Pericardium fibroblast (primary cell): ENCODE measurements around the gene SELENOF. TPM values are rescaled to one million over a fixed set of nuclear protein-coding genes. Genes with fewer than 3 reads are reported as not detected.

Experiments
- total RNA-seq: library from RNA; depleted of rRNA; stranded (reverse); fragments of >200 nt; gene quantifications from 2 replicates; pipeline ENCODE4 v1.2.3, GENCODE V29; 2015

Gene SELENOF
- 197 and 239 TPM in 2 replicates for total RNA-seq

DNA sequence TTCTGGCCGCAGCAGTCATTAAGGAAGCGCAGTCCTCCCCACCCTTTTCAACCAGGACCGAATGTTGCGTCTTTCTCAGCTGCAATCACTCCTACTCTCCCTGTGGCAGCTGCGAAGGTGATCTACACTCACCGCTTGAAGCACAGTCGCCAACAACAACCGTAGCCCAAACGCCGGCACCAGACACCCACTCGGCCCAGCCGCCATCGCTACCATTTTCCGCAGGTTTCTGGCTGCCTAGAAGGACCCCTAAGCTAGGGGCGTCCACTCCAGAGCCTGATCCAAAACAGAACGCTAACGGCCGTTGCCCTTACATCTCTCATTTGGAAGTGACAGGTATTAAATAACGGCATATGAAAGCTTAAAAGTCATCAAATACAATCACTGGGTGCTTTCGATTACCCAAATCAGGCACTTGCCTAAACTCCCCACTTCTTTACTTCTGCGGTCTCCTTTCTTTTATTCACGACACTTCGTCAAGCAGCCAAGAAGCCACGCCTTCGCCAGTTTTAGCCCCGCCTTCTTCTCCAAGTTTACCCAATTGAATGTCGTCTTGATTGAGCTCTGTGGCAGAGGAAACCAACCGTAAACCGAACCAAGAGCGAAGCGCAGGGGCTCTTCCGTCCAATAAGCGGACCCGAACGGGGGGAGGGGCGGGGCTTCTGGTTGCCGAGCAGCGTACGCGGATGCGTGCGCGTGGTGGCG is at the start of gene SELENOF:
Gene SELENOF (minus strand): TSS at position 231 of the 705 bp plus-strand sequence. CDS start 15 bp downstream, at position 216.

DNA sequence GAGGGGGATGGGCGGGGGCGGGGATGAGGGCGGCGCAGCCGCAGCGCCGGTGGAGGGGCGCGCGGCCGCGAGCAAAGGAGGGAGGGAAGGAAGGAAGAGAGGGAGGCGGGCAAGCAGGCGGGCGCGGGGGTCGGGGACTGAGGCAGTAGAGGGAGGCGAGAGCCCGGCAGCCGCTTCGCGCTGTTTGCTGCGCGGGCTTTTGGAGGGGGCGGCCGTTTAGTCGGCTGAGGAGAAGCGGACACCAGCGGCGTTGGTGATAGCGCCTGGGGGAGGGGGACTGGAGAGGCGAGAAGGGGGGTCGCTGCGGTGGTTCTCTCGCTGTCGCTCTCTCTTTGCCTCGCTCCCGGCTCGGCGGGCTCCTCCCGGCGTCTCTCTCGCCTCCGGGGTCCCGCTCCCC is 673 bp upstream of the SELENOF start, which contains the start of gene HS2ST1:
Gene HS2ST1 (plus strand): TSS at position 35 of the 397 bp plus-strand sequence.

Other genes starting within 250 kb of the SELENOF start
- 48.0 and 58.5 TPM in 2 replicates for gene SH3GLB1, start 209.6 kb downstream of the SELENOF start, total RNA-seq
- 18.9 and 19.1 TPM in 2 replicates for gene HS2ST1, start 509 bp upstream of the SELENOF start, total RNA-seq